ENCODE data around the gene GPC6. TPM values are rescaled to one million over a fixed set of nuclear protein-coding genes. Genes with fewer than 3 reads are reported as not detected.
"Not testable (repeated sequence)": the region's sequence is repeated elsewhere in the genome, so short reads cannot be mapped to it uniquely, and the experiment has no call there.

Gene GPC6
- polyA plus RNA-seq, 1 donor = 66.0 TPM

GRCh38 chr13:94170145-94170571 is 943.6 kb downstream of the GPC6 start:
- no peak for DNase-seq

- DNase-seq = no peak
Observed at GRCh38 chr13:94172416-94172815, 945.8 kb downstream of the GPC6 start.

GRCh38 chr13:94173312-94173854 is 946.8 kb downstream of the GPC6 start:
- DNase-seq = no peak

- DNase-seq = no peak
Observed at GRCh38 chr13:94174009-94174408, 947.4 kb downstream of the GPC6 start.

GRCh38 chr13:94175076-94175475 is 948.5 kb downstream of the GPC6 start:
- DNase-seq = no peak

- no peak for DNase-seq
Observed at GRCh38 chr13:94176561-94176960, 950.0 kb downstream of the GPC6 start.

GRCh38 chr13:94177041-94177440 is 950.4 kb downstream of the GPC6 start:
- DNase-seq = no peak

- no peak for DNase-seq
Observed at GRCh38 chr13:94178625-94179244, 952.1 kb downstream of the GPC6 start.

- no peak for DNase-seq
Observed at GRCh38 chr13:94181461-94182107, 955.0 kb downstream of the GPC6 start.

GRCh38 chr13:94182185-94182761 is 955.7 kb downstream of the GPC6 start:
- no peak for DNase-seq

GRCh38 chr13:94186470-94186869 is 959.9 kb downstream of the GPC6 start:
- no peak for DNase-seq

GRCh38 chr13:94188201-94188854 is 961.7 kb downstream of the GPC6 start:
- no peak for DNase-seq

- no peak for DNase-seq
Observed at GRCh38 chr13:94192431-94192975, 965.9 kb downstream of the GPC6 start.

- DNase-seq = no peak
Observed at GRCh38 chr13:94195715-94196114, 969.1 kb downstream of the GPC6 start.

GRCh38 chr13:94196413-94196812 is 969.8 kb downstream of the GPC6 start:
- DNase-seq = no peak

GRCh38 chr13:94198681-94199080 is 972.1 kb downstream of the GPC6 start:
- no peak for DNase-seq

GRCh38 chr13:94199135-94199534 is 972.5 kb downstream of the GPC6 start:
- DNase-seq = no peak

GRCh38 chr13:94201022-94201421 is 974.4 kb downstream of the GPC6 start:
- no peak for DNase-seq

GRCh38 chr13:94204163-94204562 is 977.6 kb downstream of the GPC6 start:
- no peak for DNase-seq

GRCh38 chr13:94204946-94205345 is 978.3 kb downstream of the GPC6 start:
- DNase-seq = no peak

GRCh38 chr13:94205896-94206295 is 979.3 kb downstream of the GPC6 start:
- no peak for DNase-seq

- no peak for DNase-seq
Observed at GRCh38 chr13:94209117-94209516, 982.5 kb downstream of the GPC6 start.

- not testable (repeated sequence) for DNase-seq
Observed at GRCh38 chr13:94209913-94210312, 983.3 kb downstream of the GPC6 start.

Measured in left kidney (tissue), 2 donors.